GM12874 (cell line): ENCODE results near the gene CLEC3B.

Experiments used
- TF ChIP-seq, protein P1 (sequence below): IDR thresholded peaks from 2 replicates; pipeline ENCODE4 v1.5.1; 2011; ENCODE audit warnings: low read depth, mild to moderate bottlenecking, control low read depth, low read length, moderate library complexity; ENCODE audit not compliant: insufficient read depth

Gene CLEC3B

DNA sequence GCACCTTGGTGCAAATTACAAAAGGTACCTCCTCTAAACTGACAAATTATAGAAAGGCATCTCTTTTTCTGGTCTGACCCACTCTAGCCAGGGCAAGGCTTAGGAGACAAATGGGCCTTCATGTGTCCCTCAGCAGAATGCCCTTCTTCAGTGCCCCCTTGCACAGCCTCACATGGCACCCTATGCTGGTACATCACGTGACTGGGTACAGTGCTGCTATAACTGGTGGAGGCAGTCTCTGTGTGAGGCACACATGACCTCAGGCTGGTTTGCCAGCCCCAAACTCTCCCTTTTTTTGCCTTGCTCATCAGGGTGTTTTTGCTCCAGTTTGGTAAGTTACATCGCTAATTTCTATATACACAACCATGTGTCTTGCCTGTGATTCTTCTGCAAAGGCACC, 3.1 kb downstream of the CLEC3B start:
- TF ChIP-seq, protein P1, sequence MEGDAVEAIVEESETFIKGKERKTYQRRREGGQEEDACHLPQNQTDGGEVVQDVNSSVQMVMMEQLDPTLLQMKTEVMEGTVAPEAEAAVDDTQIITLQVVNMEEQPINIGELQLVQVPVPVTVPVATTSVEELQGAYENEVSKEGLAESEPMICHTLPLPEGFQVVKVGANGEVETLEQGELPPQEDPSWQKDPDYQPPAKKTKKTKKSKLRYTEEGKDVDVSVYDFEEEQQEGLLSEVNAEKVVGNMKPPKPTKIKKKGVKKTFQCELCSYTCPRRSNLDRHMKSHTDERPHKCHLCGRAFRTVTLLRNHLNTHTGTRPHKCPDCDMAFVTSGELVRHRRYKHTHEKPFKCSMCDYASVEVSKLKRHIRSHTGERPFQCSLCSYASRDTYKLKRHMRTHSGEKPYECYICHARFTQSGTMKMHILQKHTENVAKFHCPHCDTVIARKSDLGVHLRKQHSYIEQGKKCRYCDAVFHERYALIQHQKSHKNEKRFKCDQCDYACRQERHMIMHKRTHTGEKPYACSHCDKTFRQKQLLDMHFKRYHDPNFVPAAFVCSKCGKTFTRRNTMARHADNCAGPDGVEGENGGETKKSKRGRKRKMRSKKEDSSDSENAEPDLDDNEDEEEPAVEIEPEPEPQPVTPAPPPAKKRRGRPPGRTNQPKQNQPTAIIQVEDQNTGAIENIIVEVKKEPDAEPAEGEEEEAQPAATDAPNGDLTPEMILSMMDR = no peak

- TF ChIP-seq, protein P1 = no peak
Observed at GRCh38 chr3:45029661-45030060, 3.6 kb downstream of the CLEC3B start.

- TF ChIP-seq, protein P1 = no peak
Observed at GRCh38 chr3:45031531-45031930, 5.4 kb downstream of the CLEC3B start.

GRCh38 chr3:45032113-45032512, 6.0 kb downstream of the CLEC3B start:
- TF ChIP-seq, protein P1 = no peak

DNA sequence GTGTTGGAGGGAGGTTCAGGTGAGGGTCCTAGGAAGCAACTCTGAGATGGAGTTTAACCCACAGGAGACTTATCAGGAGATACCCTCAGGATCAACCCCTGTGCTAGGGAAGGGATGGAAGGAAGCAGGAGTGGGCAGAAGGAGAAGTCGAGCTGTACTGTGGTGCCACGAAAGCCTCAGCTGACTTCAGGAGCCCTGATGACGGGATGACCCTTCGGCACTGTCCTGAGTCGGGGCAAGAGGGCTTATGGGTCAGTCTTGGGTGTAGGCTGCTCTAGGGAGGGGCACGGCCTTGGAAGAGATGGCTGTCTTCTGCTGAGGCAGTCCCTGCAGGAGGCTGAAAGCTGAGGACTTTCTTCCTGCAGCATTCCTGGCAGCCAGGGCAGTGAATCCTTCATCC, 7.7 kb downstream of the CLEC3B start:
- TF ChIP-seq, protein P1 = no peak

DNA sequence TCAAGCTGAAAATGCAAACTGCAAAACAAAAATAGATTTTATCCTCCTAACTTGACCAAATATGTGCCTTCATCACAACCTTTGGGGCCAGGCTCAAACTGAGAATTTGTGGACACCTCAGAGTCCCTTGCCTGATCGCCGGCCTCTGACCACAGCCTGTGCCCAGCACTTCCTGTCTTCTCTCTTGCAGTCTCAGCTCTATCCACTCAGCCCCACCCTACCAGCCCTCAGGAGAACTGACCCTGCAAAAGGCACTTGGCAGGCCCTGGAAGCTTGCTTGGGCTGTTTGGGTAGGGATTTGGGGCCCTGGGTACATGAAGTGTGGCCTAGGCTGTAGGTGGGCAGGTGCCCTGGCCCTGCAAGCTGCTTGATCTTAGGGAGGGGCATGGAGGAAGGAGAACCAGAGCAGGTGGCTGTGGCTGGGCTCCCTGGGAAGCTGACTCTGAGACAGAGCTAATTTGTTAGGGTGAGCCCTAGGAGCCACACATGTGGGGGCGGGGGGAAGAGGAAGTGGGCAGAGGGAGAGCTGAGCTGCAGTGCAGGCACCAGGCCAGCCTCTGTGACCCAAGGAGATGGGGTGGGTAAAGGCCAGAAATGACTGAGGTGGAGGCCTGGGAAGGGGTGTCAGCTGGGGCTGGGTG, 8.6 kb downstream of the CLEC3B start:
- TF ChIP-seq, protein P1 = no peak

- TF ChIP-seq, protein P1 = no peak
Observed at GRCh38 chr3:45035441-45036301, 9.6 kb downstream of the CLEC3B start.
